ENCODE results near the gene FHL2.

The FHL2 gene

GRCh38 chr2:105391763-105392662 is 6.8 kb downstream of the FHL2 start:
- H3K27me3 ChIP-seq (ENCODE audit: insufficient read depth, poor library complexity, severe bottlenecking), result no peaks in the 10 kb centered on the region
- H3K4me3 ChIP-seq (ENCODE audit: severe bottlenecking), result no peak overlapping the region
- H3K36me3 ChIP-seq (ENCODE audit: low read depth), result peaks cover 80% of the 10 kb centered on the region
- peaks cover 70% of the 10 kb centered on the region for H3K4me1 ChIP-seq (ENCODE audit: insufficient read depth, poor library complexity, severe bottlenecking)
- no peak for DNase-seq (ENCODE audit: low spot score)
- ATAC-seq (ENCODE audit: low read depth), result peak; percentile 3; the same call in 2 of the 3 replicates
- no peak for TF ChIP-seq CTCF (IDR thresholded peaks at IDR 0.05; ENCODE audit: poor library complexity, severe bottlenecking)
- peak overlapping the region; percentile 97 for H3K27ac ChIP-seq (ENCODE audit: poor library complexity, severe bottlenecking)
- H3K9me3 ChIP-seq (ENCODE audit: severe bottlenecking), result no peaks in the 10 kb centered on the region

GRCh38 chr2:105391058-105391627 is 7.7 kb downstream of the FHL2 start:
- no peak for TF ChIP-seq CTCF (IDR thresholded peaks at IDR 0.05; ENCODE audit: poor library complexity, severe bottlenecking)
- Histone ChIP-seq H3K4me1 (ENCODE audit: insufficient read depth, poor library complexity, severe bottlenecking) (peaks cover 68% of the 10 kb centered on the region), H3K4me3 (ENCODE audit: severe bottlenecking) (no peak overlapping the region), H3K36me3 (ENCODE audit: low read depth) (peaks cover 83% of the 10 kb centered on the region), H3K27ac (ENCODE audit: poor library complexity, severe bottlenecking) (peak overlapping the region; percentile 97), H3K9me3 (ENCODE audit: severe bottlenecking) (no peaks in the 10 kb centered on the region), H3K27me3 (ENCODE audit: insufficient read depth, poor library complexity, severe bottlenecking) (no peaks in the 10 kb centered on the region)
- peak; percentile 76 for ATAC-seq (ENCODE audit: low read depth)
- no peak for DNase-seq (ENCODE audit: low spot score)

- Histone ChIP-seq H3K4me1 (ENCODE audit: insufficient read depth, poor library complexity, severe bottlenecking) (peaks cover 61% of the 10 kb centered on the region), H3K4me3 (ENCODE audit: severe bottlenecking) (no peak overlapping the region), H3K27ac (ENCODE audit: poor library complexity, severe bottlenecking) (peak overlapping the region; percentile 97), H3K9me3 (ENCODE audit: severe bottlenecking) (no peaks in the 10 kb centered on the region), H3K36me3 (ENCODE audit: low read depth) (peaks cover 83% of the 10 kb centered on the region), H3K27me3 (ENCODE audit: insufficient read depth, poor library complexity, severe bottlenecking) (no peaks in the 10 kb centered on the region)
- TF ChIP-seq CTCF (IDR thresholded peaks at IDR 0.05; ENCODE audit: poor library complexity, severe bottlenecking), result no peak
- DNase-seq (ENCODE audit: low spot score) (no peak), ATAC-seq (ENCODE audit: low read depth) (no peak)
Observed at GRCh38 chr2:105390454-105390853, 8.4 kb downstream of the FHL2 start.

GRCh38 chr2:105388971-105389381 is 9.9 kb downstream of the FHL2 start:
- TF ChIP-seq CTCF (IDR thresholded peaks at IDR 0.05; ENCODE audit: poor library complexity, severe bottlenecking), result no peak
- ATAC-seq (ENCODE audit: low read depth), result no peak
- peaks cover 83% of the 10 kb centered on the region for H3K36me3 ChIP-seq (ENCODE audit: low read depth)

More at GRCh38 chr2:105388971-105389381, 9.9 kb downstream of the FHL2 start:
- Histone ChIP-seq H3K4me3 (ENCODE audit: severe bottlenecking) (no peak overlapping the region), H3K4me1 (ENCODE audit: insufficient read depth, poor library complexity, severe bottlenecking) (peaks cover 51% of the 10 kb centered on the region), H3K27me3 (ENCODE audit: insufficient read depth, poor library complexity, severe bottlenecking) (no peaks in the 10 kb centered on the region), H3K9me3 (ENCODE audit: severe bottlenecking) (no peaks in the 10 kb centered on the region), H3K27ac (ENCODE audit: poor library complexity, severe bottlenecking) (peak overlapping the region; percentile 97)
- DNase-seq (ENCODE audit: low spot score), result no peak
